ENCODE measurements around the gene HOXA3. TPM values are rescaled to one million over a fixed set of nuclear protein-coding genes. Genes with fewer than 3 reads are reported as not detected.

Gene HOXA3
- total and polyA plus RNA-seq, 9 of the 15 experiments (the other 6 are each of a cell fraction or from before 2014, with no cell fraction given), result 0.04 to 0.13 TPM; not detected in 7

- 3% methylated on average over 9 of the region's 9 CpGs for WGBS (ENCODE audit: insufficient coverage, low coverage, missing lambda C conversion rate)
- no peak for TF ChIP-seq RBBP5 (IDR thresholded peaks at IDR 0.05; ENCODE audit: borderline replicate concordance, insufficient read depth, low read length, poor library complexity, severe bottlenecking)
- TF ChIP-seq SMAD2 (IDR thresholded peaks at IDR 0.05; ENCODE audit: low read depth, low read length), result no peak
- no peak for TF ChIP-seq L3MBTL2 (IDR thresholded peaks at IDR 0.05)
- TF ChIP-seq TEAD2 (tag; IDR thresholded peaks at IDR 0.05), result no peak
- TF ChIP-seq FIP1L1 (IDR thresholded peaks at IDR 0.05; ENCODE audit: low read depth, low read length, poor library complexity, severe bottlenecking), result no peak
- no peak for TF ChIP-seq CTCF (IDR thresholded peaks at IDR 0.05 in 2 of 3, conservative IDR thresholded peaks at IDR 0.05 in 1 of 3; ENCODE audit: insufficient read depth in 2 of 3, low read depth in 1 of 3, low read length in 3 of 3)
- no peak for TF ChIP-seq E2F6 (IDR thresholded peaks at IDR 0.05; ENCODE audit: borderline replicate concordance in 1 of 2, extremely low read depth in 1 of 2, insufficient read depth in 1 of 2, insufficient read length in 1 of 2, low read depth in 1 of 2, low read length in 1 of 2, poor library complexity in 1 of 2, severe bottlenecking in 1 of 2)
- TF ChIP-seq ZNF583 (CRISPR knock-in tag; IDR thresholded peaks at IDR 0.05), result no peak
- no peak for TF ChIP-seq CCNT2 (IDR thresholded peaks at IDR 0.05; ENCODE audit: borderline replicate concordance, extremely low read depth, insufficient read length, low read depth, low read length)
- TF ChIP-seq POLR2AphosphoS2 (IDR thresholded peaks at IDR 0.05; ENCODE audit: low read length), result no peak
- TF ChIP-seq DPF2 (IDR thresholded peaks at IDR 0.05), result no peak
- no peak for TF ChIP-seq PRPF4 (IDR thresholded peaks at IDR 0.05; ENCODE audit: insufficient read depth, low read depth, low read length, poor library complexity, severe bottlenecking)
- TF ChIP-seq RUNX1 (IDR thresholded peaks at IDR 0.05; ENCODE audit: low read depth), result no peak
- no peak for TF ChIP-seq TFAP4 (CRISPR knock-in tag; IDR thresholded peaks at IDR 0.05; ENCODE audit: borderline replicate concordance)
- no peak for TF ChIP-seq PYGO2 (tag; IDR thresholded peaks at IDR 0.05)
- no peak overlapping the region for H3K27ac ChIP-seq (ENCODE audit: extremely low read depth, low read depth, low read length)
- H3K9ac ChIP-seq (ENCODE audit: insufficient read depth in 1 of 2, low read depth in 2 of 2, low read length in 2 of 2), result no peak overlapping the region
- peaks cover 0 to 20% of the 10 kb centered on the region in 2 experiments; a peak in 2 of 5 replicates for H3K4me1 ChIP-seq (replicated peaks in 1 of 2; ENCODE audit: control insufficient read depth in 2 of 2, insufficient read depth in 2 of 2, low read length in 2 of 2)
- intact Hi-C loops (cut with micrococcal nuclease), result no loop called here
- H4K20me1 ChIP-seq (replicated peaks; ENCODE audit: control insufficient read depth, insufficient read depth, low read length), result no peaks in the 10 kb centered on the region
- H3K27me3 ChIP-seq (ENCODE audit: control insufficient read depth in 2 of 2, insufficient read depth in 2 of 2, low read length in 2 of 2), result peaks cover 27 to 48% of the 10 kb centered on the region in 2 experiments
- no peaks in the 10 kb centered on the region for H3K9me3 ChIP-seq (replicated peaks; ENCODE audit: control insufficient read depth, insufficient read depth, low read depth, low read length)
- ATAC-seq (no peak), FAIRE-seq (no peak), DNase-seq (ENCODE audit: extremely low read depth in 1 of 4, low spot score in 3 of 4) (no peak)
- no TSS peak for BruUV-seq (replicated peaks)
- in situ Hi-C loops (cut with MboI), result no loop called here
- H3K9me1 ChIP-seq (ENCODE audit: control insufficient read depth, insufficient read depth, low read length), result no peaks in the 10 kb centered on the region
- no peak overlapping the region for H2AFZ ChIP-seq (ENCODE audit: low read depth, low read length)
- H3K79me2 ChIP-seq (ENCODE audit: control insufficient read depth, insufficient read depth, low read length), result no peaks in the 10 kb centered on the region
- POLR2A ChIA-PET, result interaction anchor here (0.8 kb wide), 1 partner anchor 9 kb away, joined by 7 read pairs; no protein-coding TSS in a partner anchor
- CTCF ChIA-PET (ENCODE audit: low intra/inter-chr PET ratio), result no interaction called here
- no peak overlapping the region for H3K4me3 ChIP-seq
- no peaks in the 10 kb centered on the region for H3K36me3 ChIP-seq (ENCODE audit: control insufficient read depth, insufficient read depth, low read length)
- H3K4me2 ChIP-seq (ENCODE audit: insufficient read depth, low read length), result no peak overlapping the region
Measured at GRCh38 chr7:27091941-27092818, 60.2 kb downstream of the HOXA3 start.

Measured in K562 (cell line).